ENCODE measurements around the gene ARL6IP4.

The ARL6IP4 gene

DNA sequence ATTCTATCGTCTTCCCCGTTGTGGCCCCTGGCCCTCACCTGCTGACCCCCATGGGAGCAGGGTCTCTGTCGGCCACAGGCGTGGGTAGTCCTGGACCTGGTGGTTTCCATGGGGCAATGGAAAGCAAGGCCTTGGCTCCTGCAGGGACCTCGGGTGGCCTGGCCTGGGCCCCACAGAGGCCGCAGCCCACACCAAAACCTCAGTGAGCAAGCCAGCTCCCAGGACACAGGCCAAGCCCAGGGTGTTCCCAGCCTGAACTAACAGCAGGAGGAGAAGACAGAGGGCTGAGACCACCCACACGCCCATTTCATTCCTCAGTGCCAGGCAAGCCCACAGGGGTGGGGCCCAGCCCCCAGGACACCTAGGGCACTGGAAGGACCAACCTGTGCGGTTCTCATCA lies 31.1 kb upstream of the ARL6IP4 start:
- Histone ChIP-seq H3K9me3 (ENCODE audit: control extremely low read depth in 1 of 5, control insufficient read depth in 4 of 5, insufficient read depth in 2 of 5, low read depth in 1 of 5, low read length in 4 of 5) (no peaks in the 10 kb centered on the region), H3K4me3 (ENCODE audit: control insufficient read depth in 1 of 7, extremely low read depth in 1 of 7, insufficient read depth in 4 of 7, low read depth in 2 of 7, low read length in 6 of 7) (no peak overlapping the region), H3K36me3 (ENCODE audit: control insufficient read depth in 4 of 4, insufficient read depth in 4 of 4, low read length in 3 of 4) (peaks cover 0 to 3% (median 0%) of the 10 kb centered on the region in 4 experiments), H3K27me3 (replicated peaks in 2 of 5; ENCODE audit: control insufficient read depth in 4 of 5, insufficient read depth in 5 of 5, low read length in 4 of 5) (no peaks in the 10 kb centered on the region), H3K27ac (ENCODE audit: insufficient read depth in 1 of 2, low read depth in 1 of 2, low read length in 2 of 2, poor library complexity in 1 of 2, severe bottlenecking in 2 of 2) (no peak overlapping the region), H3K4me1 (ENCODE audit: control extremely low read depth in 1 of 4, control insufficient read depth in 4 of 4, insufficient read depth in 4 of 4, low read length in 3 of 4) (peaks cover 0 to 26% (median 23%) of the 10 kb centered on the region in 4 experiments)
- DNase-seq: no peak
- ChIA-PET POLR2A (interaction anchor here (1.5 kb wide), 1 partner anchor 61 kb away, joined by 5 read pairs; no protein-coding TSS in a partner anchor), CTCF (interaction anchor here (1.0 to 18.2 kb wide), 5 partner anchors 29 to 174 kb away, joined by 3 to 421 read pairs (median 40); partner anchors contain the start of gene VPS37B)
- 96% methylated on average over 8 of the region's 8 CpGs for WGBS (ENCODE audit: insufficient coverage)

DNA sequence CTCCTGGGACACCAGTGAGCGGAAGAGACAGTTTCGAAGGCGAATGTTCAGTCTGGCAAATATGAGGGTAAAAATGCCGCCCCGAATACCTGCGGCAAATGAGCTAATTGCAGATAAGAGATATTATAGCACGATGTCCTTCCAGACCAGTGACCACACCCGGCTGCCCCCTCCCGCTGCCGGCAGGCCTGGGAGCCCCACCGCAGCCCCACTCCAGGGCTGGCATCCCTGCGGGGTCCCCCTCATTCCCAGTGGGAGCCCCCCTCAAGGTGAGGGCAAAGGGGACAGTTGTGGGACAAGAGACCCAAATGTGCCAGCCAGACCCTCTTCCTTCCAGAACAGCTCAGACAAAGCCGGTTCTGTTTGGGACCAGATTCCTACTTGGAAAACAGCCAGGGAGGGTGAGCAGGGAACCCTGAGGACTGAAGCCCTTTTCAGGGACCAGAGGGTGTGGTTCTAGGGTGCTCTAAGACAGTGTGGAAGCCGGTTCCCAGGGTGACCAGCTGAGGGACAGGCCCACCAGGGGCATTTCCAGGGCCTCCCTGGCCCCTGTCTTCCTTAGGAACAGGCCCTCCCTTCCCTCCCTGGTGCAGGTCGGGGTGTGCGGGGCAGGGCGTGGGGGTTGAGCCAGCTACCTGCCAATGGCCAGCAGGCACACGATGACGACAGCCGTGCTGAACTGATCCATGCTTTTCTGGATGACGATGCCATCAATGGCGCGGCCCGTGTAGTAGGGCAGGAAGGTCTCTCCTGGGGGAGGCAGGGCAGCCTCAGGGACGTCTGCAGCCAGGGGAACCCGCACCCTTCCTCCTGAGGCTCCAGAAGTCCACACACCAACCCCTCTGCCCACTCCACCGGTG lies 30.4 kb upstream of the ARL6IP4 start:
- DNase-seq: no peak
- Histone ChIP-seq H3K4me1 (ENCODE audit: control extremely low read depth in 1 of 4, control insufficient read depth in 4 of 4, insufficient read depth in 4 of 4, low read length in 3 of 4) (peaks cover 0 to 25% (median 21%) of the 10 kb centered on the region in 4 experiments), H3K36me3 (ENCODE audit: control insufficient read depth in 4 of 4, insufficient read depth in 4 of 4, low read length in 3 of 4) (peaks cover 0 to 3% (median 0%) of the 10 kb centered on the region in 4 experiments), H3K27me3 (replicated peaks in 2 of 5; ENCODE audit: control insufficient read depth in 4 of 5, insufficient read depth in 5 of 5, low read length in 4 of 5) (no peaks in the 10 kb centered on the region), H3K9me3 (ENCODE audit: control extremely low read depth in 1 of 5, control insufficient read depth in 4 of 5, insufficient read depth in 2 of 5, low read depth in 1 of 5, low read length in 4 of 5) (no peaks in the 10 kb centered on the region), H3K27ac (ENCODE audit: insufficient read depth in 1 of 2, low read depth in 1 of 2, low read length in 2 of 2, poor library complexity in 1 of 2, severe bottlenecking in 2 of 2) (no peak overlapping the region), H3K4me3 (ENCODE audit: control insufficient read depth in 1 of 7, extremely low read depth in 1 of 7, insufficient read depth in 4 of 7, low read depth in 2 of 7, low read length in 6 of 7) (no peak overlapping the region)
- CTCF ChIA-PET: interaction anchor here (1.0 to 18.2 kb wide), 5 partner anchors 30 to 174 kb away, joined by 3 to 421 read pairs (median 40); partner anchors contain the start of gene VPS37B
- POLR2A ChIA-PET: interaction anchor here (0.7 to 1.5 kb wide), 2 partner anchors 61 to 175 kb away, joined by 3 to 5 read pairs; no protein-coding TSS in a partner anchor
- WGBS (ENCODE audit: insufficient coverage): 98% methylated on average over 23 of the region's 27 CpGs

DNA sequence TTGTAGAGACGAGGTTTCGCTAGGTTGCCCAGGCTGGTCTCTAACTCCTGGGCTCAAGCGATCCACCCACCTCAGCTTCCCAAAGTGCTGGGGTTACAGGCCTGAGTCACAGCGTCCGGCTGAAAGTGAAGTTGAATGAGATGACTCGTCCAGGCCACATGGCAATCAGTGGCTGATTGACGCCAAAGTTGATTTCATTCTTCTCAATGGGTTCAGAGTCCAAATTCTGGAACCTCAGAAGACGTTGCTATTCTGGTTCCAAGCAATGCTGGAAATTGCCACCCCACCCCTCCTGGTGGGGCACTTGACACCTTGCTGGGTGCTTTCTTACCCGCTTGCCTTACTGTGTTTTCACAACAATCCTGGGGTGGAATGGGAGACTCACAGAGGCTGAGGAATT lies 29.1 kb upstream of the ARL6IP4 start:
- no peak overlapping the region for H3K27ac ChIP-seq (ENCODE audit: insufficient read depth in 1 of 2, low read depth in 1 of 2, low read length in 2 of 2, poor library complexity in 1 of 2, severe bottlenecking in 2 of 2)
- peaks cover 0 to 3% (median 0%) of the 10 kb centered on the region in 4 experiments for H3K36me3 ChIP-seq (ENCODE audit: control insufficient read depth in 4 of 4, insufficient read depth in 4 of 4, low read length in 3 of 4)
- WGBS (ENCODE audit: insufficient coverage): 99% methylated on average over 8 of the region's 9 CpGs
- ChIA-PET CTCF (interaction anchor here (0.8 to 18.2 kb wide), 3 partner anchors 69 to 157 kb away, joined by 3 to 421 read pairs (median 171); no protein-coding TSS in a partner anchor), POLR2A (no interaction called here)
- no peaks in the 10 kb centered on the region for H3K9me3 ChIP-seq (ENCODE audit: control extremely low read depth in 1 of 5, control insufficient read depth in 4 of 5, insufficient read depth in 2 of 5, low read depth in 1 of 5, low read length in 4 of 5)
- no peak overlapping the region for H3K4me3 ChIP-seq (ENCODE audit: control insufficient read depth in 1 of 7, extremely low read depth in 1 of 7, insufficient read depth in 4 of 7, low read depth in 2 of 7, low read length in 6 of 7)
- no peaks in the 10 kb centered on the region for H3K27me3 ChIP-seq (replicated peaks in 2 of 5; ENCODE audit: control insufficient read depth in 4 of 5, insufficient read depth in 5 of 5, low read length in 4 of 5)
- DNase-seq: no peak
- H3K4me1 ChIP-seq (ENCODE audit: control extremely low read depth in 1 of 4, control insufficient read depth in 4 of 4, insufficient read depth in 4 of 4, low read length in 3 of 4): peaks cover 0 to 18% (median 16%) of the 10 kb centered on the region in 4 experiments

DNA sequence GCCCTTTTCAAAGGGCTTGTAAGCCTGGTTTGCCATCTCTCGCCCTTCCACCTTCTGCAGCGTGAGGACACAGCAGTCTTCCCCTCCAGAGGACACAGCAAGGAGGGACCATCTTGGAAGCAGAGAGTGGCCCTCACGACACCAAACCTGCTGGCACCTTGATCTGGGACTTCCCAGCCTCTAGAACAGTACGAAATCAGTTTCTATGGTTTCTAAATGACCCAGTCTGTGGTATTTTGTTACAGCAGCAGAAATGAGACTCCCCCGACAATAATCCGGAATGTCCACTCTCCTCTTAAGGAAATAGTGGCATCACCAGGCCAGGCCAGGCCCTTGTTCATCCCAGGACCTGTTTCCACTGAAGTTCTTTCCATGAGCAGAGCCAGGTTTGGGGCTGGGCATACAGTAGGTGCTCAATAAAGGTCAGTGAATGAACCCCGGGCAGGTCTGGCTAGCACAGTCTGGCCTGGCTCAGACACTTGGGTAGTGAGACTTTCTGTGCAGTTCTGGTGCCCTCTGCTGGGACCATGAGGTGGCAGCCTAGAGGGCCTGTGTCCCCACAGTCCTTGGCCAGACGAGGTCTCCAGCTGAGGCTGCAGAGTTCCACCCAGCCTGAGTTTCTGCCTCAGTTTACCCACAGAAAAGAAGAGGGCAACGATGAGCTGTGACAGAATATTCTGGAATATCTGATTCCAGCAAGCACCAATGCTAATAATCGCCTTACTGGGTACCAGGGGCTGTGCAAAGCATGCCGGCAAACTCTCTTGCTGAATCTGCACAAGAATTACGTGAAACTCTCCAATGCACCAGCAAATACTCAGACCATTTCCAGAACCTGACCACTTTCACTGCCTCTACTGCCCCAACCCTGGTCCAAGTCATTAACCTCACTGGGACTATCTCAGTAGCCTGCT lies 28.2 kb upstream of the ARL6IP4 start:
- Histone ChIP-seq H3K36me3 (ENCODE audit: control insufficient read depth in 4 of 4, insufficient read depth in 4 of 4, low read length in 3 of 4) (peaks cover 0 to 4% (median 0%) of the 10 kb centered on the region in 4 experiments), H3K27me3 (replicated peaks in 2 of 5; ENCODE audit: control insufficient read depth in 4 of 5, insufficient read depth in 5 of 5, low read length in 4 of 5) (no peaks in the 10 kb centered on the region), H3K9me3 (ENCODE audit: control extremely low read depth in 1 of 5, control insufficient read depth in 4 of 5, insufficient read depth in 2 of 5, low read depth in 1 of 5, low read length in 4 of 5) (no peaks in the 10 kb centered on the region), H3K4me1 (ENCODE audit: control extremely low read depth in 1 of 4, control insufficient read depth in 4 of 4, insufficient read depth in 4 of 4, low read length in 3 of 4) (peaks cover 0 to 10% (median 8%) of the 10 kb centered on the region in 4 experiments), H3K27ac (ENCODE audit: insufficient read depth in 1 of 2, low read depth in 1 of 2, low read length in 2 of 2, poor library complexity in 1 of 2, severe bottlenecking in 2 of 2) (no peak overlapping the region), H3K4me3 (ENCODE audit: control insufficient read depth in 1 of 7, extremely low read depth in 1 of 7, insufficient read depth in 4 of 7, low read depth in 2 of 7, low read length in 6 of 7) (no peak overlapping the region)
- peak; percentile 68 to 82 (median 74) for DNase-seq
- ChIA-PET CTCF (interaction anchor here (0.6 to 18.2 kb wide), 10 partner anchors 12 to 314 kb away, joined by 3 to 421 read pairs (median 4); partner anchors contain the start of gene ABCB9), POLR2A (no interaction called here)
- 75% methylated on average over 12 of the region's 12 CpGs for WGBS (ENCODE audit: insufficient coverage)

DNA sequence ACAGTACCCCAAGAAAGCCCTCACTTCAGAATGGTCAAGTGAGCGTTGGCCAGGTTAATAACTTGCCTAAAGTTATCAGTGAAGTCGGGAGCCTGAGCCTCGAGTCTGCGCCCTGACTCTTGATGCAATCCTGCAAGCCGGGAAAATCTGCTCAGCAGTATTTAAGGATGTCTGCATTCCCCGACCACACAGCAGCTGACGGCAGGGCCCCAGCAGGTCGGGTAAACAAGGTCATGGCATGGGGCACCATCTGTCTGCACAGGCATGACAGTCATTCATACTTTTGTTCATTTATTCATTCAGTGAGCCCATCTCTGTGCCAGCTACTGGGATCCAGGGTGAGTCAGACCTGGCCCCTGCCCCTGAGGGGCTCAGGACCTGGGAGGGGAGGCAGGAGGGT lies 25.3 kb upstream of the ARL6IP4 start:
- WGBS (ENCODE audit: insufficient coverage): 99% methylated on average over 7 of the region's 8 CpGs
- Histone ChIP-seq H3K27ac (ENCODE audit: insufficient read depth in 1 of 2, low read depth in 1 of 2, low read length in 2 of 2, poor library complexity in 1 of 2, severe bottlenecking in 2 of 2) (no peak overlapping the region), H3K27me3 (replicated peaks in 2 of 5; ENCODE audit: control insufficient read depth in 4 of 5, insufficient read depth in 5 of 5, low read length in 4 of 5) (no peaks in the 10 kb centered on the region), H3K4me3 (ENCODE audit: control insufficient read depth in 1 of 7, extremely low read depth in 1 of 7, insufficient read depth in 4 of 7, low read depth in 2 of 7, low read length in 6 of 7) (no peak overlapping the region), H3K36me3 (ENCODE audit: control insufficient read depth in 4 of 4, insufficient read depth in 4 of 4, low read length in 3 of 4) (peaks cover 0 to 15% (median 4%) of the 10 kb centered on the region in 4 experiments), H3K9me3 (ENCODE audit: control extremely low read depth in 1 of 5, control insufficient read depth in 4 of 5, insufficient read depth in 2 of 5, low read depth in 1 of 5, low read length in 4 of 5) (no peaks in the 10 kb centered on the region), H3K4me1 (ENCODE audit: control extremely low read depth in 1 of 4, control insufficient read depth in 4 of 4, insufficient read depth in 4 of 4, low read length in 3 of 4) (no peaks in the 10 kb centered on the region)
- CTCF ChIA-PET: interaction anchor here (0.7 to 18.2 kb wide), 10 partner anchors 9 to 283 kb away, joined by 3 to 421 read pairs (median 4); partner anchors contain the start of gene ABCB9
- POLR2A ChIA-PET: interaction anchor here (0.6 kb wide), 1 partner anchor 253 kb away, joined by 6 read pairs; no protein-coding TSS in a partner anchor
- DNase-seq: no peak

DNA sequence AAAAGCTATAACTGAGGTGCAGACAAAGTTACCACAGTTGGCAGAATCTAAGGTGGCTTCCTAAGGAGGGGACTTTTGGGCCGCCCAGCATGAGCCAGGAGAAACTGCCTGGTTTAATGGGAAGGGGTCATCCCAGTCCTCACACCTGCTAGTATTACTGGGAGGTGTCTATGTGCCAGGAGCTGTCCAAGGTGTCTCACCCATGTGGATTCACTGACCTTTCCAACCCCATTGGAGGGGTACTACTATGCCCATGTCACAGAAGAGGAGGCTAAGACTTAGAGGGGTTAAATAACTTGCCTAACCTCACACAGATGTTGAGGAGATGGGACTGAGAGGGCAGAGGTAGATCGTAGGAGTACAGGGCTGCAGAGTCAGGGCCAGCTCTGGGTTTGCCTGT lies 24.4 kb upstream of the ARL6IP4 start:
- 100% methylated on average over 2 of the region's 2 CpGs for WGBS (ENCODE audit: insufficient coverage)
- H3K27ac ChIP-seq (ENCODE audit: insufficient read depth in 1 of 2, low read depth in 1 of 2, low read length in 2 of 2, poor library complexity in 1 of 2, severe bottlenecking in 2 of 2): no peak overlapping the region
- no peaks in the 10 kb centered on the region for H3K27me3 ChIP-seq (replicated peaks in 2 of 5; ENCODE audit: control insufficient read depth in 4 of 5, insufficient read depth in 5 of 5, low read length in 4 of 5)
- ChIA-PET POLR2A (interaction anchor here (0.6 kb wide), 1 partner anchor 252 kb away, joined by 6 read pairs; no protein-coding TSS in a partner anchor), CTCF (interaction anchor here (1.1 to 18.2 kb wide), 10 partner anchors 10 to 282 kb away, joined by 3 to 421 read pairs (median 4); partner anchors contain the start of genes ABCB9 and OGFOD2)
- H3K4me1 ChIP-seq (ENCODE audit: control extremely low read depth in 1 of 4, control insufficient read depth in 4 of 4, insufficient read depth in 4 of 4, low read length in 3 of 4): no peaks in the 10 kb centered on the region
- peaks cover 0 to 17% (median 4%) of the 10 kb centered on the region in 4 experiments for H3K36me3 ChIP-seq (ENCODE audit: control insufficient read depth in 4 of 4, insufficient read depth in 4 of 4, low read length in 3 of 4)
- H3K4me3 ChIP-seq (ENCODE audit: control insufficient read depth in 1 of 7, extremely low read depth in 1 of 7, insufficient read depth in 4 of 7, low read depth in 2 of 7, low read length in 6 of 7): no peak overlapping the region
- H3K9me3 ChIP-seq (ENCODE audit: control extremely low read depth in 1 of 5, control insufficient read depth in 4 of 5, insufficient read depth in 2 of 5, low read depth in 1 of 5, low read length in 4 of 5): no peaks in the 10 kb centered on the region
- no peak for DNase-seq

Measured in common myeloid progenitor, CD34-positive (primary cell).